ENCODE data around the gene CEACAM20. TPM values are rescaled to one million over a fixed set of nuclear protein-coding genes. Genes with fewer than 3 reads are reported as not detected.
"Not testable (repeated sequence)": the region's sequence is repeated elsewhere in the genome, so short reads cannot be mapped to it uniquely, and the experiment has no call there.

Gene CEACAM20
- total RNA-seq, 1 experiment from 2014 or later, result not detected

DNA sequence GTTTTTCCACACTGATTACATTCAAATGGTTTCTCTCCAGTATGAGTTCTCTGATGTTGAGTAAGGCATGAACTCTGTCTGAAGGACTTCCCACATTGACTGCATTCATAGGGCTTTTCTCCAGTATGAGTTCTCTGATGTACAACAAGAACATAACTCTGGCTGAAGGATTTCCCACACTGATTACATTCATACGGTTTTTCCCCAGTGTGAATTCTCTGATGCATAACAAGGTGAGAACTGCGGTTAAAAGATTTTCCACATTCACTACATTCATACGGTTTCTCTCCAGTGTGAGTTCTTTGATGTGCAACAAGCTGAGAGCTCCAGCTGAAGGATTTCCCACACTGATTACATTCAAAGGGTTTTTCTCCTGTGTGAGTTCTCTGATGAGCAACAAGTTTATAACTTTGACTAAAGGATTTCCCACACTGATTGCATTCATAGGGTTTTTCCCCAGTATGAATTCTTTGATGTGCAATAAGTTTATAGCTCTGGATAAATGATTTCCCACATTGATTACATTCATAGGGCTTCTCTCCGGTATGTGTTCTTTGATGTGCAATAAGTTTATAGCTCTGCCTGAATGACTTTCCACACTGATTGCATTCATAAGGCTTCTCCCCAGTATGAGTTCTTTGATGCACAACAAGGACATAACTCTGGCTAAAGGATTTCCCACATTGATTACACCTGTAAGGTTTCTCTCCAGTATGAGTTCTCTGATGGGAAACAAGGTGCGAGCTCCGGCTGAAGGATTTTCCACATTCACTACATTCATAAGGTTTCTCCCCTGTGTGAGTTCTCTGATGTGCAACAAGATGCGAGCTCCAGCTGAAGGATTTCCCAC lies 52.7 kb downstream of the CEACAM20 start (continued):
- TF ChIP-seq POLR2AphosphoS5 (IDR thresholded peaks at IDR 0.05; ENCODE audit: low read depth, low read length), result 0 out of 2 replicates have a peak, but pooled peaks have one; percentile 5
- TF ChIP-seq, protein P1, sequence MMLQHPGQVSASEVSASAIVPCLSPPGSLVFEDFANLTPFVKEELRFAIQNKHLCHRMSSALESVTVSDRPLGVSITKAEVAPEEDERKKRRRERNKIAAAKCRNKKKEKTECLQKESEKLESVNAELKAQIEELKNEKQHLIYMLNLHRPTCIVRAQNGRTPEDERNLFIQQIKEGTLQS (IDR thresholded peaks at IDR 0.05), result no peak

DNA sequence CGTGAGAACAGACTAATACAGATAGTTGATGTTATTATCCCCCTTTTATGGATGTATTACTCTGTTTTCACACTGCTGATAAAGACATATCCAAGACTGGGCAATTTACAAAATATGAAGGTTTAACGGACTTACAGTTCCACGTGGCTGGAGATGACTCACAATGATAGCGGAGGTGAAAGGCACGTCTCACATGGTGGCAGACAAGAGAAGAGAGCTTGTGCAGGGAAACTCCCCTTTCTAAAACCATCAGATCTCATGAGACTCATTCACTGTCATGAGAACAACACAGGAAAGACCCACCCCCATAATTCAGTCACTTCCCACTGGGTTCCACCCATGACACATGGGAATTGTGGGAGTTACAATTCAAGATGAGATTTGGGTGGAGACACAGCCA lies 60.7 kb downstream of the CEACAM20 start:
- H3K27me3 ChIP-seq (ENCODE audit: insufficient read depth, low read length); CTCF ChIA-PET; H4K20me1 ChIP-seq (ENCODE audit: insufficient read depth); H3K27ac ChIP-seq (ENCODE audit: low read depth, low read length); H3K9ac ChIP-seq (ENCODE audit: low read length); RAD21 ChIA-PET (ENCODE audit: low non-redundant PET in 1 of 2, low total read pairs in 2 of 2, uncharacterized antibody in 2 of 2, unreplicated experiment in 2 of 2); H3K79me2 ChIP-seq (ENCODE audit: insufficient read depth, low read length); ATAC-seq; DNase-seq (ENCODE audit: low read depth, low spot score); H3K4me3 ChIP-seq (replicated peaks in 1 of 2; ENCODE audit: low read depth in 1 of 2, low read length in 2 of 2); POLR2A ChIA-PET; H2AFZ ChIP-seq (ENCODE audit: low read depth, low read length, poor library complexity, severe bottlenecking); H3K4me1 ChIP-seq (ENCODE audit: control insufficient read depth in 1 of 2, insufficient read depth in 2 of 2, low read length in 2 of 2); H3K4me2 ChIP-seq (ENCODE audit: low read length); H3K36me3 ChIP-seq (ENCODE audit: control insufficient read depth in 1 of 2, insufficient read depth in 2 of 2, low read length in 2 of 2); H3K9me2 ChIP-seq (ENCODE audit: insufficient read depth); intact Hi-C loops (cut with micrococcal nuclease); BruUV-seq (replicated peaks): not testable (repeated sequence)
- H3K9me3 ChIP-seq (ENCODE audit: control insufficient read depth in 1 of 2, insufficient read depth in 1 of 2, low read depth in 1 of 2, low read length in 2 of 2), result peaks cover 5 to 12% of the 10 kb centered on the region in 2 experiments; a peak in 3 of 4 replicates

DNA sequence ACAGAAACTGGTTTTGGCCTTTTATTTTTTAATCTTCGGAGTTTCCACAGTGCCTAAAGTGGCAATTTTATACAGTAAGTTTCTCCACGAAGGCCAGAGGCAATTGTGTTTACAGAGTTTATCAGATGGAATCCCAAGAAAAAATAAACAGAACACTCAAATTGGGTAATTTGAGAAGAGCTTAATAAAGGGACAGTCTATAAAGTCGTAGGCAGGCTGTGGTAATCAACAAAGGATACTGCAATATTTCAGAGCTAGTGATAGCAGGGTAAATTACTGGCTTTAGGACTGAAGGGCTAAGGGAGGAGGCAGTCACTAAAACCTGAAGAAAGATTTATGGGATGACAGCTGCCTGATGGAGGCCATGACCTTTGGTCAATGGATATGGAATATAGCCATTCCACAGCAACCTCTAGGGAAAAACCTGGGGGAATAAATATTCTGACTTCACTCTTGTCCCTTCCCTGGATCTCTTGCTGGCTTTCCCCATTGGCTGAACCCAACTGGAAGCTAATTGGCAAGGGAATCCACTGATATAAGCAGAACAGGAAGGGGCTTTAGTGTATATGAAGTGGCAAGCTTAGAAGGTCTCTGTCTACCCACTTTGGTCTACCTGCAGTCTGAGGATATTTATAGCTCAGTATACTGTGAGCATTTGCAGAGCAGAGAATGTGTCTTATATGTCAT lies 66.7 kb downstream of the CEACAM20 start:
- H3K27ac ChIP-seq (ENCODE audit: low read depth, low read length); CTCF ChIA-PET; H3K9me2 ChIP-seq (ENCODE audit: insufficient read depth); H3K36me3 ChIP-seq (ENCODE audit: control insufficient read depth in 1 of 2, insufficient read depth in 2 of 2, low read length in 2 of 2); H4K20me1 ChIP-seq (ENCODE audit: insufficient read depth); DNase-seq (ENCODE audit: low read depth, low spot score); H2AFZ ChIP-seq (ENCODE audit: low read depth, low read length, poor library complexity, severe bottlenecking); H3K4me3 ChIP-seq (replicated peaks in 1 of 2; ENCODE audit: low read depth in 1 of 2, low read length in 2 of 2); H3K9me3 ChIP-seq (ENCODE audit: control insufficient read depth in 1 of 2, insufficient read depth in 1 of 2, low read depth in 1 of 2, low read length in 2 of 2); H3K4me1 ChIP-seq (ENCODE audit: control insufficient read depth in 1 of 2, insufficient read depth in 2 of 2, low read length in 2 of 2); H3K4me2 ChIP-seq (ENCODE audit: low read length); H3K27me3 ChIP-seq (ENCODE audit: insufficient read depth, low read length); intact Hi-C loops (cut with micrococcal nuclease); H3K9ac ChIP-seq (ENCODE audit: low read length); POLR2A ChIA-PET; H3K79me2 ChIP-seq (ENCODE audit: insufficient read depth, low read length); BruUV-seq (replicated peaks); ATAC-seq; RAD21 ChIA-PET (ENCODE audit: low non-redundant PET in 1 of 2, low total read pairs in 2 of 2, uncharacterized antibody in 2 of 2, unreplicated experiment in 2 of 2): not testable (repeated sequence)

Other genes with a start within 250 kb of the CEACAM20 start
- gene ZNF235, start 224.7 kb downstream of the CEACAM20 start, total RNA-seq (2021; ENCODE audit: unreplicated experiment), result 5.7 TPM
- 3.6 TPM for gene ZNF112, start 173.0 kb downstream of the CEACAM20 start, total RNA-seq (2021; ENCODE audit: unreplicated experiment)
- not detected for gene ZNF285, start 128.1 kb downstream of the CEACAM20 start, total RNA-seq (2021; ENCODE audit: unreplicated experiment)
- gene ZNF229, start 81.2 kb downstream of the CEACAM20 start, total RNA-seq (2021; ENCODE audit: unreplicated experiment), result not detected
- gene ZNF180, start 29.2 kb downstream of the CEACAM20 start, total RNA-seq (2021; ENCODE audit: unreplicated experiment), result 7.3 TPM
- not detected for gene IGSF23, start 83.9 kb upstream of the CEACAM20 start, total RNA-seq (2021; ENCODE audit: unreplicated experiment)
- gene PVR, start 114.2 kb upstream of the CEACAM20 start, total RNA-seq (2021; ENCODE audit: unreplicated experiment), result 62.0 TPM
- 4.0 TPM for gene CEACAM19, start 141.8 kb upstream of the CEACAM20 start, total RNA-seq (2021; ENCODE audit: unreplicated experiment)
- gene CEACAM16, start 169.5 kb upstream of the CEACAM20 start, total RNA-seq (2021; ENCODE audit: unreplicated experiment), result not detected
- 37.9 TPM for gene BCL3, start 219.0 kb upstream of the CEACAM20 start, total RNA-seq (2021; ENCODE audit: unreplicated experiment)
- 54.3 TPM for gene CBLC, start 248.2 kb upstream of the CEACAM20 start, total RNA-seq (2021; ENCODE audit: unreplicated experiment)